CD4-positive, alpha-beta T cell treated with Interleukin-21 for 1 hour (primary cell): Measurements from ENCODE around the gene SLC25A13.

ENCODE experiments used
- DNase-seq: peaks from one replicate; pipeline ENCODE4 v3.0.0-alpha.2; 2020

SLC25A13 gene

GRCh38 chr7:96236198-96237039 is 85.5 kb downstream of the SLC25A13 start:
- DNase-seq, result no peak

DNA sequence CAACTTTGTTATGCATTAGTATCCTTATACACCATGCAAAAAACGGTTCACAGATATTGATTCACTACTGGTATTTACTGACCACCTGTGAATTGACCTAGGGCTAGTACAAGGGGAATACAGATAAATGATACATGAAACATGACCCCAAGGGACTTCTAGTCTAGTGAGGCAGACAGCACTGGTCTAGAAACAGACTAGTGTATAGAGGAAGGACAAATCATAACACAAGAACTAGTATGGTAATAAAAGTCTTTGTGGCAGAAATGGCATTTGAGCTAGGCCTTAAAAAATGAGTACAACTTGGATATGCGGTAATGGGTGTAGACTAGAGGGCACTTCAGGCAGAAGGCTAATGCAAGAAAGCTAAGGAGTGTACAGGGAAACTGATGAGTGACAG is 86.6 kb downstream of the SLC25A13 start:
- no peak for DNase-seq

DNA sequence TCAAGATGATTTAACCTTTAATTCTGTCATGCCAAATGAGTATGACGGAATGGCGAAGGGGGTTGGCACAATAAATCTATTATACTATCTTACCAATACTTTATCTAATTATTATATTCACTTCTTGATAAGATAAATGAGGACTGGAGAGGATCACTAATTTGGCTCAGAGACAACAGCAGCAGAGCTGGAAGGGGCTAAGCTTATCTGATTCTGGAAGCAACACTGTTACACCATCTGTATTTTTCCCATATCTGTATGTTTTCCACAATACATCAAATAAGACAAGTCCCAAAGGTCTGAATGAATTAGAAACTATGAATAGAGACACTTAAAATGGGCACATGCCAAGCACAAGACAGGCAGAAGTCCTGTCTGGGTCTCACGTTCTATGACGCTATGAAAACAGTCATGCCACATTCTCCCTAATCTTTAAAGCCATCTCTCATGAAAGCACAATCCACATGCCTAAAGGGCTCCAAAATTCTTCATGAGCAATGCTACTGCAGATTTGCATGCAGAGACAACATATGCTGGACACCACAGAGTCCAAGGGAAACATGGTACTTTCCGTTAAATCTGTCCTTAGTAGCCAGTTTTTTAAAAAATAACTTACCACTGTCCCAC is 88.3 kb downstream of the SLC25A13 start:
- no peak for DNase-seq

- no peak for DNase-seq
These were observed 88.8 kb downstream of the SLC25A13 start for GRCh38 chr7:96233084-96233483.

DNA sequence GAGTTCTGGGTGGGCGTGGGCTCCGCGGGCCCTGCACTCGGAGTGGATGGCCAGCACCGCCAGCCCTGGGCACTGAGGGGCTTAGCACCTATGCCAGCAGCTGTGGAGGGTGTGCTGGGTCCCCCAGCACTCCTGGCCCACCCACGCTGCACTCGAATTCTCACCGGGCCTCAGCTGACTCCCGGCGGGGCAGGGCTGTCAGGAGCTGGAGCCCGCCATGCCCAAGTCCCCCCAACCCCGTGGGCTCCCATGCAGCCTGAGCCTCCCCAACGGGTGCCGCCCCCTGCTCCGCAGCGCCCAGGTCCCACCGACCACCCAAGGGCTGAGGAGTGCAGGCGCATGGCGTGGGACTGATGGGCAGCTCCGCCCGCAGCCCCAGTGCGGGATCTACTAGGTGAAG is 93.1 kb downstream of the SLC25A13 start:
- no peak for DNase-seq

- DNase-seq, result no peak
These were observed 96.6 kb downstream of the SLC25A13 start for GRCh38 chr7:96225251-96225650.

DNA sequence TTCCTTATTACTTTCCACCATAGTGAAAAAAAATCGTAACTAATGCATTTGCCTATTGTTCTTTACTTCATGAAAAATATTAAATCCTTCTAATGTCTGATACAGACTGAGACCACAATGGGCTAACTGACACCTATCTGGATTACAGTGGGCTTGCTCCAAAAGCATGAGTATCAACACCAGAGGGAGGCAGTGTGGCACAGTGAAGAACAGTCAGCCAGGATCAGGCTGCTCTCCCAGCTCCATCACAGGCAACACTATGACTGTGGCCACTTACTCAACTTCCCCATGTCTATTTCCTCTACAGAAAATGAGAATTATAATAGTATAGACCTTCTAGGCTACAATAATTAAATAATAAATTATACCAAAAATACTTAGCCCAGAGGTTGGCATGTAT is 97.2 kb downstream of the SLC25A13 start:
- DNase-seq, result peak; percentile 2

GRCh38 chr7:96224073-96224472 is 97.8 kb downstream of the SLC25A13 start:
- no peak for DNase-seq

GRCh38 chr7:96221888-96222287 is 100.0 kb downstream of the SLC25A13 start:
- no peak for DNase-seq

DNA sequence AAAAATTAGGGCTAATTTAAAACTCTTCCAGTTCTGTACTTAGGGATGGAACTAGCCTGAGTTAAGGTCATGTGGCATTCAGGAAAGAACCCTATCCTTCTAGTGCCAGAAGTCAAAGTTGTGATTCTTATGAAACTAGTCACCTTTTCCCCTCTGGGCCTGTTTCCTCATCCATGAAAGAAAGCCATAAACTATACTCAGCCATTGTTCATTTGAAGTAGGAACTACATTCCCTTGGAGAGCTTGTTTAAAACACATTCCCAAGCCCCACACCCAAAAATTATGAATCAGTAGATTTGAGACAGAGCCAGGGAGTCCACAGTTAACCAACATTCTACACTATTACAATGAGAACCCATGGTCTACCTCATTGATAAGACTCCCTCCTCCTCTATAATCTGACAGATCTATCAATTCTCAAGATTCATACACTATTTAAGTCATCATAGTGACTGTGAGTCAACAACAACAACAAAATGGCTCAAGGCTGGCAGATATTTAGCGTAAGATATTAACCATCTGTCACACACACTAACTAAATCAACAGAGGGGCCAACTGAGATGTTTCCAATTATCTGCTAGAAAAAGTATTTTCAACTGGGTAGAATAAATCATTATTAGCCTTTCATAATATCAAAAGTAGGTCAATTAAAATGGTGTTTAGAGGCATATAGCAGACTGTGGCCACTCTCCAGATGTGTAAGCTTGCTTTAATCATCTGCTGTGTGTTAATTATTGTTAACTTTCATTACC is 102.3 kb downstream of the SLC25A13 start:
- DNase-seq, result no peak

DNA sequence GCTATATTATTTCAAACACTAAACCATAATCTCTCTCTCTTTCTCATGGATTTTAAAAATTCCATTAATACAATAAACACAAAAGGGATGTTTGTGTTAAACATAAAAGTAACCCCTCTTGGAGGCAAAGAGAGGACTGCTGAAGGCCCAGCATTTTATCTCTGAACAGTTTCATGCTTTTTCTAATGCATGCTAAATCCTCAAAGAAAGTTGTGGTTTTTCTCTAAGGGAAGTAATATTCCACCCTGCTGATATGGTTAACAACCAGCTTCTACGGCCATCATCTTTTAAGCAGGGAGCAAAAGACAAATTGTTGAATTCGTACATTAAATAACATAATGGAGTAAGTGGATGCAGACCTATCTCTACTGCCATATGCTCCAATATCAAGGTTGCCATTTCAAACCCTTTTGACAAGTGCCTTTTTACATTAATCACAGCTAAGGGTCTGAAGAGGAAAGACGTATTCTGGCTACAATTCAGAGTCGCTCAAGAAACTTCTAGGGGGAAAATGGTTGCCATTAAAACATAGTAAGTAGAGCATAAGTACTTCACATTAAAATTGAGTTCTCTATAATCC is 103.1 kb downstream of the SLC25A13 start:
- DNase-seq, result no peak

DNA sequence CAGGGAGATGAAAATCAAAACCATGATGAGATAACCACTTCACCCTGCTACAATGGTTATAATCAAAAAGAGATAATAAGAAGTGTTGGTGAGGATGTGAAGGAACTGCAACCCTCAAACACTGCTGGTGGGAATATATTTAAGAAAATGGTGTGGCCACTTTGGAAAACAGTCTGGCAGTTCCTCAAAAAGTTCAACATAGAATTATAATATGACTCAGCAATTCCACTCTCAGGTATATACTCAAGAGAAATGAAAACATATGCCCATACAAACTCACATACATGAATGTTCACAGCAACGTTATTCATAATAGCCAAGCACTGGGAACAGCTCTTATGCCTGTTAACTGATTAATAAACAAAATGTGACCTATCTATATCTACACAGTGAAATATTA is 104.8 kb downstream of the SLC25A13 start:
- no peak for DNase-seq

- DNase-seq, result no peak
These were observed 105.5 kb downstream of the SLC25A13 start for GRCh38 chr7:96216373-96216772.

GRCh38 chr7:96212474-96212873 is 109.4 kb downstream of the SLC25A13 start:
- DNase-seq, result no peak

DNA sequence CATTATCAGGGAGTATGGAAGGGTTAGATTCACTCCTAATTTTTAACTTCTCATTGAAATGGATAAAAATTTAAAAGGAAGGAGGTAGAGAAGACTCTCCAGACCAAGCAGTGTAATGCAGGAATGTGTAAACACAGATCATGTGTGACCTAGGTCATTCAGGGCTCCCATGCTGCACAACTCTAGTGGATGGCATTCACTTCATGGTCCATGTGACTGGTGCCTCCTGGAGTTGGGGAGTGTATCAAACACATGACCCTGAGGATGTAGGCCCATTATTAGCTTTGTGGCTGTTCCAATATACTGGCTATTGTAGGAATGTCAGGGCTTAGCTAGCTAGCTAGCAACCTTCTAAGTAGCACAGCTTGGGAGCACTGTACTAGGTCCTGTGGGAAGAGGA is 109.9 kb downstream of the SLC25A13 start:
- no peak for DNase-seq

GRCh38 chr7:96205665-96206064 is 116.2 kb downstream of the SLC25A13 start:
- no peak for DNase-seq

DNA sequence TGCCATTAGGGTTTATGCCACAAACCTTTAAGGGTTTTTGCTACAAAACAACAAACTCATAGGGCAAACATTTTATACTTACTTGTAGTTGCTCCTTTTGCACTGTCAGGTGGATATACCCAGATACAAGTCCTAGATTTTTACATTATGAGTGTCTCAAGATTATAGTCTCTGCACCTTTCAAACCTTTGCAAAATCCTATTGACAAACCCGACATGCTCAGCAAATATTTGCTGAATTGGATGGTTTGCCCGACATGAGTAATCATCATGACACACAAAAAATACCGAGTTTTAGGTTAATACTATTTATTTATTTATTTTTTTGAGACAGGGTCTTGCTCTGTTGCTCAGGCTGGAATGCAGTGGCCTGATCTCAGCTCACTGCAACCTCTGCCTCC is 117.3 kb downstream of the SLC25A13 start:
- no peak for DNase-seq

DNA sequence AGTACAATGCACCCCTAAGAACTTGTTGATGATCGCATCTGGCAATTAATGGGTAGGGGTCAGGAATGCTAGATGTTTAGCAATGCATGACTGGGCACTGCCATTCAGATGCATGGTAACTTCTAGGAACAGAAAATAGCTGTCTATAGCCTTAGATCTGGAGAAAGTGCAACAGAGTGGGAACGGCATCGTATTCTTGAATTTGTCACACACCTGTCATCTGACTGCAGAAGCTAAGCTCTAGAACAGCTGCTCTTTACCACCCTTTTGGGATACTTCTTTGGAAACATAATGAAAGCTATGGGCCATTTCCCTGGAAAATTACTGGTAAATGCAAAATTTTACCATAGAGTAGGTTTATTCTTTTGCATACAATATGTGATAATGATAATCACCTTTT is 118.1 kb downstream of the SLC25A13 start:
- DNase-seq, result no peak

GRCh38 chr7:96202102-96202501 is 119.8 kb downstream of the SLC25A13 start:
- DNase-seq, result no peak

DNA sequence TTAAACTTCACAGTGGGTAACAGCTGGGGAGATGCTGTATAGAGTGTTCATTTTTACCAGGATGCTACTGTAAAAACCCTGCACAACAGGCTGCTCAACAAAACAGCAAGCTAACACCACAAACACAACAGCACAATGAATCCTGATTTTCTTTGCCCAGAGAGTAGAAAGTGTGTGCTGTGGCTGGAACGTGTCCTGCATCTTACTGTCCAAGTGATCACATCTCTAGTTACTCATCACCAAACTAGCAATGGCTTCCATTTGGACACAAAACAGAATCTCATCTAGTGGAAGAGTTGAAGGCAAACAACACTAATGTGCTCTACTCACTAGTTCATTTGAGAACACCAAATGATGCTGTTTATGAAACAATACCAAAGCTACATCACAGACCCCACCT is 121.2 kb downstream of the SLC25A13 start:
- no peak for DNase-seq

GRCh38 chr7:96199421-96199820 is 122.5 kb downstream of the SLC25A13 start:
- DNase-seq, result no peak

DNA sequence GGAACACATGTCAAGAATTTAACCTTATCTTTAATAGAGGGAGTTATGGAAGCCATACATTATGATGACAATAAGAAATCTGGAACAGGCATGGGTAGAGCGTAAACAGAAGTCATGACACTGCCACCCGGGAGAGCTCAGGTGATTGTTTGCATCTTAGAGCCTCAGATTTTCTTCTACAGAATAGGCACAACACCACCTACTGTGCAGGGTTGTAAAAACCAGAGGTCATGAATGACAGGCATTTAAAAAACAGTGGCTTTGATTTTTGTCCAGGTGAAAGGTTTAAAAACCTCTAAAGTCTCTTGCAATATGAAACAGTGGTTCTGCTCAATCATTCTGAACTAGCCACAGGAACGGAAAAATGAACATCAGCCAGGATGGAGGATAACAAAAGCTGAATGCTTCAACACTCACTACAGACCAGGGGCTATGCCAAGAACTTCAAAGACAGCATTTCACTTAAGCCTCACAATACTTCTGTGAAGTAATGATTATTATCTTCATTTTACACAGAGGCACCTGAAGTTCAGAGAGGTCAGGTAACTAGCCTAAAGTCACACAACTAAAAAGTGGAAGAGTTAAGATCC is 123.8 kb downstream of the SLC25A13 start:
- no peak for DNase-seq

DNA sequence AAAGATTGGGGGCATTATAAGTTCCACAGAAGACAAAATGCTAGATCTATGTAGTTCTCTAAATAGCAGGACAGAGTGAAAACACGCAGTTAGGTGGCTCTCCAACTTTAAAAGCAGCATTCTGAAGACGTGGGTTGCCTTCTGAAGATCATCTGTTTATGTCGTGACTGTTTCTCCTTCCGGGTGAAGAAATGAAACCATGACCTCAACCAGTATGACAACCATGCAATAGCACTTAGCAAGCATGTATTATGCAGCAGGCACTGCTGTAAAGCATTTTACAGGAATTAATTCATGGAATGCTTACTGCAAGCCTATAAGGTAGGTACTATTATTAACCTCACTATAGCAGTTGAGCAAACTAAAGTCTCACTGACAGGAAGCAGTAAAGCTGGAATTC is 125.2 kb downstream of the SLC25A13 start:
- no peak for DNase-seq
